DMS114 treated with DMSO at 0.1 percent for 48 hours (cell line): ENCODE measurements around the gene RAB29.

Source experiments
- DNase-seq: peaks from one replicate; lab custom pipeline; 2025; ENCODE audit not compliant: unreplicated experiment; lab: John Stamatoyannopoulos, UW

Gene RAB29

GRCh38 chr1:205797168-205797567 lies 21.9 kb upstream of the RAB29 start:
- no peak for DNase-seq

GRCh38 chr1:205794011-205794730 lies 18.9 kb upstream of the RAB29 start:
- no peak for DNase-seq

GRCh38 chr1:205792961-205793673 lies 17.8 kb upstream of the RAB29 start:
- no peak for DNase-seq

- no peak for DNase-seq
These were observed 17.2 kb upstream of the RAB29 start for GRCh38 chr1:205792481-205792881.

GRCh38 chr1:205791568-205792180 lies 16.4 kb upstream of the RAB29 start:
- peak; percentile 20 for DNase-seq

GRCh38 chr1:205787287-205787916 lies 12.1 kb upstream of the RAB29 start:
- no peak for DNase-seq

GRCh38 chr1:205786601-205787000 lies 11.3 kb upstream of the RAB29 start:
- DNase-seq, result no peak

GRCh38 chr1:205785446-205785845 lies 10.2 kb upstream of the RAB29 start:
- no peak for DNase-seq

GRCh38 chr1:205783904-205784303 lies 8.6 kb upstream of the RAB29 start:
- no peak for DNase-seq

- no peak for DNase-seq
These were observed 8.1 kb upstream of the RAB29 start for GRCh38 chr1:205783433-205783795.

GRCh38 chr1:205782627-205783432 lies 7.5 kb upstream of the RAB29 start:
- no peak for DNase-seq

- no peak for DNase-seq
These were observed 5.1 kb upstream of the RAB29 start for GRCh38 chr1:205780335-205780734.

GRCh38 chr1:205777994-205778393 lies 2.7 kb upstream of the RAB29 start:
- no peak for DNase-seq

- DNase-seq, result no peak
These were observed 405 bp upstream of the RAB29 start for GRCh38 chr1:205775717-205776056.

- no peak for DNase-seq
These were observed 876 bp downstream of the RAB29 start for GRCh38 chr1:205774198-205775014.

GRCh38 chr1:205772607-205773032 lies 2.7 kb downstream of the RAB29 start:
- DNase-seq, result no peak

- no peak for DNase-seq
These were observed 4.7 kb downstream of the RAB29 start for GRCh38 chr1:205770618-205771017.

- no peak for DNase-seq
These were observed 5.5 kb downstream of the RAB29 start for GRCh38 chr1:205769641-205770365.

- DNase-seq, result no peak
These were observed 8.0 kb downstream of the RAB29 start for GRCh38 chr1:205767248-205767647.

GRCh38 chr1:205766570-205766969 lies 8.7 kb downstream of the RAB29 start:
- no peak for DNase-seq
